H1 (cell line): ENCODE data around the gene CHRNA1. TPM values are rescaled to one million over a fixed set of nuclear protein-coding genes. Genes with fewer than 3 reads are reported as not detected.

Source experiments
- CTCF ChIA-PET: fragments of 300-600 bp; sonication (Branson Sonifier 250); formaldehyde crosslinking; loops from one replicate; lab custom pipeline; 2021; ENCODE audit not compliant: partially characterized antibody; lab: Charles Lee
- POLR2A ChIA-PET: fragments of 300-600 bp; sonication (Branson Sonifier 250); formaldehyde crosslinking; loops from one replicate; lab custom pipeline; 2021; ENCODE audit warnings: inconsistent platforms; ENCODE audit not compliant: partially characterized antibody; lab: Charles Lee
- DNase-seq, 2 experiments: peaks; one replicate each; pipeline versions ENCODE4 v3.0.0 to v3.0.0-alpha.2; 2010 to 2022; ENCODE audit warnings: low spot score in 2 of 2, low read depth in 1 of 2, mixed read lengths in 1 of 2
- FAIRE-seq: peaks from 2 replicates; lab custom pipeline; 2011; peaks lifted over from hg19 to GRCh38; lab: Jason Lieb, UNC
- H2AFZ ChIP-seq: 2 replicates; pipeline ENCODE4 v1.8.1; 2012; ENCODE audit warnings: low read length, inconsistent platforms
- H2AK5ac ChIP-seq: 2 replicates; pipeline ENCODE4 v1.6.1; 2013; ENCODE audit warnings: low read depth, low read length
- H2BK120ac ChIP-seq: replicated peaks from 2 replicates; pipeline ENCODE3; 2013; ENCODE audit warnings: low read depth, low read length, inconsistent platforms
- H2BK12ac ChIP-seq: 2 replicates; pipeline ENCODE4 v1.6.1; 2013; ENCODE audit warnings: low read depth, low read length
- H2BK15ac ChIP-seq: 2 replicates; pipeline ENCODE4 v1.6.1; 2013; ENCODE audit warnings: low read length
- H2BK20ac ChIP-seq: 2 replicates; pipeline ENCODE4 v1.6.1; 2013; ENCODE audit warnings: low read length
- H2BK5ac ChIP-seq: 2 replicates; pipeline ENCODE4 v1.6.1; 2013; ENCODE audit warnings: low read depth, low read length
- H3K14ac ChIP-seq: 2 replicates; pipeline ENCODE4 v1.6.1; 2013; ENCODE audit warnings: inconsistent platforms; ENCODE audit not compliant: insufficient read length
- H3K18ac ChIP-seq: 2 replicates; pipeline ENCODE4 v1.6.1; 2013; ENCODE audit warnings: low read length; ENCODE audit errors: extremely low read depth
- H3K23ac ChIP-seq: 2 replicates; pipeline ENCODE4 v1.6.1; 2013; ENCODE audit warnings: inconsistent platforms; ENCODE audit not compliant: insufficient read length
- H3K23me2 ChIP-seq: 2 replicates; pipeline ENCODE4 v1.6.1; 2013; ENCODE audit warnings: low read depth, low read length
- H3K27ac ChIP-seq: 2 replicates; pipeline ENCODE4 v1.6.1; 2011; ENCODE audit warnings: low read depth, low read length, inconsistent platforms
- H3K27me3 ChIP-seq, 4 experiments: replicated peaks in 1 of 4; 1 replicate in 1 of 4; 2 replicates in 3 of 4; pipeline versions ENCODE4 v1.6.1 to v1.8.1; 2011 to 2013; ENCODE audit warnings: low read length in 3 of 4, mild to moderate bottlenecking in 3 of 4, inconsistent platforms in 2 of 4, mixed read lengths in 2 of 4, moderate library complexity in 1 of 4; ENCODE audit not compliant: control insufficient read depth in 3 of 4, insufficient read depth in 3 of 4; ENCODE audit errors: extremely low read depth in 1 of 4
- H3K36me3 ChIP-seq, 4 experiments: 2 replicates each; pipeline versions ENCODE4 v1.6.1 to v1.8.1; 2011 to 2013; ENCODE audit warnings: mild to moderate bottlenecking in 4 of 4, low read length in 3 of 4, moderate library complexity in 2 of 4, control low read depth in 1 of 4, inconsistent platforms in 1 of 4; ENCODE audit not compliant: insufficient read depth in 4 of 4, control insufficient read depth in 2 of 4
- H3K4ac ChIP-seq: replicated peaks from 2 replicates; pipeline ENCODE3; 2013; ENCODE audit warnings: low read length, low read depth, mixed read lengths, inconsistent platforms; ENCODE audit not compliant: insufficient read length
- H3K4me1 ChIP-seq, 4 experiments: replicated peaks in 1 of 4; 1 replicate in 1 of 4; 2 replicates in 3 of 4; pipeline versions ENCODE4 v1.6.1 to v1.8.1; 2011 to 2013; ENCODE audit warnings: low read length in 3 of 4, inconsistent platforms in 2 of 4, mixed read lengths in 1 of 4; ENCODE audit not compliant: insufficient read depth in 4 of 4, control insufficient read depth in 3 of 4
- H3K4me2 ChIP-seq, 2 experiments: 2 replicates each; pipeline versions ENCODE4 v1.6.1 to v1.8.1; 2011 to 2013; ENCODE audit warnings: low read depth in 2 of 2, low read length in 2 of 2, control low read depth in 1 of 2, inconsistent platforms in 1 of 2, mild to moderate bottlenecking in 1 of 2; ENCODE audit not compliant: insufficient read depth in 1 of 2
- H3K4me3 ChIP-seq, 4 experiments: fragments of 200-600, 300-600 bp in 1 of 4; sonication (generic), shearing (Covaris generic), sonication (Bioruptor Twin) in 1 of 4; 2 replicates each; pipeline versions ENCODE4 v1.5.1 to v1.8.1; 2011 to 2016; ENCODE audit warnings: low read length in 4 of 4, low read depth in 3 of 4, control low read depth in 2 of 4, inconsistent platforms in 2 of 4, mild to moderate bottlenecking in 2 of 4, mixed read lengths in 1 of 4, moderate library complexity in 1 of 4; ENCODE audit not compliant: insufficient read depth in 2 of 4; ENCODE audit errors: extremely low read depth in 1 of 4
- H3K56ac ChIP-seq: replicated peaks from 2 replicates; pipeline ENCODE3; 2013; ENCODE audit warnings: low read depth, mild to moderate bottlenecking, mixed read lengths, low read length, inconsistent platforms; ENCODE audit not compliant: insufficient read length
- H3K79me1 ChIP-seq: 2 replicates; pipeline ENCODE4 v1.6.1; 2013; ENCODE audit warnings: low read depth, low read length, control low read depth
- H3K79me2 ChIP-seq, 2 experiments: 2 replicates each; pipeline versions ENCODE4 v1.6.1 to v1.8.1; 2012 to 2013; ENCODE audit warnings: low read length in 2 of 2, mild to moderate bottlenecking in 2 of 2, inconsistent platforms in 1 of 2; ENCODE audit not compliant: insufficient read depth in 2 of 2, control insufficient read depth in 1 of 2
- H3K9ac ChIP-seq, 4 experiments: replicated peaks in 1 of 4; 1 replicate in 1 of 4; 2 replicates in 3 of 4; pipeline versions ENCODE4 v1.6.1 to v1.8.1; 2011 to 2013; ENCODE audit warnings: low read depth in 3 of 4, low read length in 3 of 4, control low read depth in 2 of 4, mild to moderate bottlenecking in 2 of 4, moderate library complexity in 2 of 4, inconsistent platforms in 1 of 4; ENCODE audit errors: extremely low read depth in 1 of 4
- H3K9me3 ChIP-seq, 2 experiments: 2 replicates each; pipeline versions ENCODE4 v1.6.1 to v1.8.1; 2012 to 2013; ENCODE audit warnings: mild to moderate bottlenecking in 2 of 2, moderate library complexity in 2 of 2, control low read depth in 1 of 2, inconsistent platforms in 1 of 2, low read depth in 1 of 2, low read length in 1 of 2, mixed read lengths in 1 of 2; ENCODE audit not compliant: insufficient read depth in 2 of 2
- H4K20me1 ChIP-seq, 2 experiments: replicated peaks in 1 of 2; 2 replicates each; pipeline versions ENCODE3 to v1.8.1; 2011 to 2013; ENCODE audit warnings: inconsistent platforms in 2 of 2, low read length in 2 of 2, mild to moderate bottlenecking in 1 of 2; ENCODE audit not compliant: insufficient read depth in 2 of 2, control insufficient read depth in 1 of 2
- H4K5ac ChIP-seq: 2 replicates; pipeline ENCODE4 v1.6.1; 2013; ENCODE audit warnings: low read length, low read depth, mixed read lengths, inconsistent platforms; ENCODE audit not compliant: insufficient read length
- H4K8ac ChIP-seq: 2 replicates; pipeline ENCODE4 v1.8.0; 2013; ENCODE audit warnings: mild to moderate bottlenecking, moderate library complexity, low read length, inconsistent platforms; ENCODE audit not compliant: insufficient read depth; ENCODE audit errors: extremely low read depth
- H4K91ac ChIP-seq: replicated peaks from 2 replicates; pipeline ENCODE3; 2013; ENCODE audit warnings: low read length, mixed read lengths, inconsistent platforms; ENCODE audit not compliant: insufficient read length
- KDM5A ChIP-seq: fragments of 200-600 bp; IDR thresholded peaks from 2 replicates; pipeline ENCODE4 v1.7.1; 2012; ENCODE audit warnings: mild to moderate bottlenecking, low read length, inconsistent platforms, mixed read lengths
- SIX5 ChIP-seq: IDR thresholded peaks from 2 replicates; pipeline ENCODE4 v1.6.1; 2011; ENCODE audit warnings: mild to moderate bottlenecking, low read depth, low read length
- WGBS, 2 experiments: shearing (Covaris generic) in 1 of 2; methylation state at CpG; one replicate each; pipeline versions ENCODE4 v1.1.6 to v1.1.7; 2013 to 2015; ENCODE audit warnings: low lambda C conversion rate in 2 of 2, mixed read lengths in 2 of 2, inconsistent platforms in 1 of 2, low coverage in 1 of 2, missing lambda C conversion rate in 1 of 2; ENCODE audit not compliant: insufficient replicate concordance in 2 of 2, insufficient coverage in 1 of 2, insufficient read length in 1 of 2; ENCODE audit errors: extremely low coverage in 1 of 2, missing lambda C conversion rate in 1 of 2; 5-methylcytosine and 5-hydroxymethylcytosine counted together
- polyA plus RNA-seq, 7 experiments: library from polyadenylated mRNA; depleted of rRNA in 3 of 7; stranded (reverse) in 5 of 7; unstranded in 2 of 7; fragments of >200 nt in 5 of 7; fragments of 200-250 nt in 2 of 7; gene quantifications; 1 replicate in 5 of 7; 2 replicates in 1 of 7; 4 replicates in 1 of 7; pipeline versions ENCODE4 v1.2.1 to v1.2.3, GENCODE V29; 2011 to 2013; ENCODE audit warnings: missing spikeins in 2 of 7, mixed read lengths in 2 of 7
- total RNA-seq: library from RNA; stranded (reverse); fragmentation: NEBNext Ultra II Directional; extraction: Animal tissue kit (Norgen Biotek cat#: 25700); gene quantifications from 2 replicates; pipeline ENCODE4 v1.2.1, GENCODE V29; 2021

Gene CHRNA1
- total and polyA plus RNA-seq, 2 of the 8 experiments (the other 6 are each of a cell fraction or from before 2014, with no cell fraction given), result 0.11 to 0.15 TPM

DNA sequence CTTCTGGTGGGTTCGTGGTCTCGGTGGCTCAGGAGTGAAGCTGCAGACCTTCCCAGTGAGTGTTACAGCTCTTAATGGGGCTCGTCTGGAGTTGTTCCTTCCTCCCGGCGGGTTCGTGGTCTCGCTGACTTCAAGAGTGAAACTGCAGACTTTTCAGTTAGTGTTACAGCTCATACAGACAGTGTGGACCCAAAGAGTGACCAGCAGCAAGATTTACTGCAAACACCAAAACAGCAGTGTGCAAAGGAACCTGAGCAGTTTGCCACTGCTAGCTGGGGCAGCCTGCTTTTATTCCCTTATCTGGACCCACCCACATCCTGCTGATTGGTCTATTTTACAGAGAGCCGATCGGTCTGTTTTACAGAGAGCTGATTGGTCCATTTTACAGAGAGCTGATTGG is 55.6 kb downstream of the CHRNA1 start:
- no peaks in the 10 kb centered on the region for H3K9me3 ChIP-seq
- no peak overlapping the region for H2BK12ac ChIP-seq
- no peak overlapping the region for H4K8ac ChIP-seq
- no peak overlapping the region for H2AK5ac ChIP-seq
- no peak overlapping the region for H3K9ac ChIP-seq
- H2AFZ ChIP-seq, result no peak overlapping the region
- no peak overlapping the region for H4K5ac ChIP-seq
- no peak overlapping the region for H3K4ac ChIP-seq
- H4K91ac ChIP-seq, result no peak overlapping the region
- no peak for DNase-seq
- no peak overlapping the region for H2BK20ac ChIP-seq
- no peak for FAIRE-seq
- 84% methylated on average over 9 of the region's 9 CpGs; no CpG with 5 or more reads in 1 of the 2 experiments for WGBS, 2 experiments
- no peak overlapping the region for H3K23ac ChIP-seq
- no peaks in the 10 kb centered on the region for H4K20me1 ChIP-seq
- H3K36me3 ChIP-seq, result no peaks in the 10 kb centered on the region
- no peak overlapping the region for H3K4me3 ChIP-seq
- no peak overlapping the region for H3K27ac ChIP-seq
- H3K79me2 ChIP-seq, result no peaks in the 10 kb centered on the region
- ChIA-PET POLR2A (no interaction called here), CTCF (interaction anchor here (0.6 to 12.0 kb wide), 8 partner anchors 11 to 463 kb away, joined by 3 to 173 read pairs (median 3); no protein-coding TSS in a partner anchor)
- no peaks in the 10 kb centered on the region for H3K27me3 ChIP-seq
- no peak overlapping the region for H2BK120ac ChIP-seq
- H3K56ac ChIP-seq, result no peak overlapping the region
- no peak overlapping the region for H2BK5ac ChIP-seq
- no peak overlapping the region for H3K4me2 ChIP-seq
- H3K79me1 ChIP-seq, result no peaks in the 10 kb centered on the region
- H2BK15ac ChIP-seq, result no peak overlapping the region
- H3K4me1 ChIP-seq, result no peaks in the 10 kb centered on the region
- no peak overlapping the region for H3K18ac ChIP-seq
- no peaks in the 10 kb centered on the region for H3K23me2 ChIP-seq
- H3K14ac ChIP-seq, result no peak overlapping the region
- no peak for TF ChIP-seq SIX5
- no peak for TF ChIP-seq KDM5A
